ENCODE data around the gene ADCY6. TPM values are rescaled to one million over a fixed set of nuclear protein-coding genes. Genes with fewer than 3 reads are reported as not detected.

The ADCY6 gene
- polyA plus RNA-seq, 1 experiment: 37.9 TPM

- H3K27me3 ChIP-seq (ENCODE audit: control insufficient read depth, insufficient read depth, low read length): no peaks in the 10 kb centered on the region
- no peak for TF ChIP-seq CTCF (IDR thresholded peaks at IDR 0.05; ENCODE audit: insufficient read depth, low read depth, low read length)
- no peak for DNase-seq (ENCODE audit: low read depth)
- H3K4me3 ChIP-seq (ENCODE audit: low read depth, low read length): no peak overlapping the region
- peaks cover 60% of the 10 kb centered on the region for H3K36me3 ChIP-seq (ENCODE audit: control insufficient read depth, insufficient read depth, low read length)
- ChIA-PET POLR2A (no interaction called here), CTCF (interaction anchor here (1.2 to 4.9 kb wide), 3 partner anchors 9 to 24 kb away, joined by 4 to 18 read pairs (median 17); partner anchors contain the start of gene DDX23)
Observed at GRCh38 chr12:48828841-48829575, 40.1 kb upstream of the ADCY6 start.

GRCh38 chr12:48828293-48828692 is 39.4 kb upstream of the ADCY6 start:
- H3K36me3 ChIP-seq (ENCODE audit: control insufficient read depth, insufficient read depth, low read length): peaks cover 63% of the 10 kb centered on the region
- no peak for DNase-seq (ENCODE audit: low read depth)
- no peak overlapping the region for H3K4me3 ChIP-seq (ENCODE audit: low read depth, low read length)
- CTCF ChIA-PET: interaction anchor here (1.2 to 4.9 kb wide), 3 partner anchors 9 to 24 kb away, joined by 4 to 18 read pairs (median 17); partner anchors contain the start of gene DDX23
- H3K27me3 ChIP-seq (ENCODE audit: control insufficient read depth, insufficient read depth, low read length): no peaks in the 10 kb centered on the region
- TF ChIP-seq CTCF (IDR thresholded peaks at IDR 0.05; ENCODE audit: insufficient read depth, low read depth, low read length): no peak
- POLR2A ChIA-PET: no interaction called here

GRCh38 chr12:48827513-48828096 is 38.7 kb upstream of the ADCY6 start:
- no peaks in the 10 kb centered on the region for H3K27me3 ChIP-seq (ENCODE audit: control insufficient read depth, insufficient read depth, low read length)
- peaks cover 58% of the 10 kb centered on the region for H3K36me3 ChIP-seq (ENCODE audit: control insufficient read depth, insufficient read depth, low read length)
- POLR2A ChIA-PET: no interaction called here
- CTCF ChIA-PET: interaction anchor here (0.5 to 4.9 kb wide), 4 partner anchors 13 to 65 kb away, joined by 3 to 18 read pairs (median 16); partner anchors contain the start of gene DDX23
- DNase-seq (ENCODE audit: low read depth): no peak
- H3K4me3 ChIP-seq (ENCODE audit: low read depth, low read length): no peak overlapping the region
- no peak for TF ChIP-seq CTCF (IDR thresholded peaks at IDR 0.05; ENCODE audit: insufficient read depth, low read depth, low read length)

GRCh38 chr12:48827026-48827425 is 38.1 kb upstream of the ADCY6 start:
- ChIA-PET CTCF (interaction anchor here (0.5 to 4.9 kb wide), 4 partner anchors 13 to 151 kb away, joined by 3 to 17 read pairs (median 8); partner anchors contain the start of genes DDX23 and WNT1), POLR2A (no interaction called here)
- DNase-seq (ENCODE audit: low read depth): no peak
- Histone ChIP-seq H3K27me3 (ENCODE audit: control insufficient read depth, insufficient read depth, low read length) (no peaks in the 10 kb centered on the region), H3K36me3 (ENCODE audit: control insufficient read depth, insufficient read depth, low read length) (peaks cover 53% of the 10 kb centered on the region), H3K4me3 (ENCODE audit: low read depth, low read length) (no peak overlapping the region)
- TF ChIP-seq CTCF (IDR thresholded peaks at IDR 0.05; ENCODE audit: insufficient read depth, low read depth, low read length): no peak

GRCh38 chr12:48826209-48826855 is 37.4 kb upstream of the ADCY6 start:
- CTCF ChIA-PET: interaction anchor here (1.3 to 4.9 kb wide), 3 partner anchors 12 to 152 kb away, joined by 3 to 17 read pairs (median 14); partner anchors contain the start of genes DDX23 and WNT1
- POLR2A ChIA-PET: no interaction called here
- no peak for DNase-seq (ENCODE audit: low read depth)

More at GRCh38 chr12:48826209-48826855, 37.4 kb upstream of the ADCY6 start:
- no peak overlapping the region for H3K4me3 ChIP-seq (ENCODE audit: low read depth, low read length)
- no peak for TF ChIP-seq CTCF (IDR thresholded peaks at IDR 0.05; ENCODE audit: insufficient read depth, low read depth, low read length)
- H3K36me3 ChIP-seq (ENCODE audit: control insufficient read depth, insufficient read depth, low read length): peaks cover 46% of the 10 kb centered on the region
- no peaks in the 10 kb centered on the region for H3K27me3 ChIP-seq (ENCODE audit: control insufficient read depth, insufficient read depth, low read length)

Data from BJ (cell line).